Tongue (tissue), 2 donors: ENCODE results near the gene FAM78A. TPM values are rescaled to one million over a fixed set of nuclear protein-coding genes. Genes with fewer than 3 reads are reported as not detected.
"Not testable (repeated sequence)": the region's sequence is repeated elsewhere in the genome, so short reads cannot be mapped to it uniquely, and the experiment has no call there.

Experiments
- DNase-seq: peaks from one replicate; pipeline ENCODE4 v3.0.0-alpha.2; 2015
- total RNA-seq: library from RNA; depleted of rRNA; stranded (reverse); fragments of >200 nt; gene quantifications from one replicate; pipeline ENCODE4 v1.2.3, GENCODE V29; 2014

The FAM78A gene
- total RNA-seq, 1 donor from 2014 or later = 16.7 TPM

GRCh38 chr9:131280660-131281059 lies 4.3 kb upstream of the FAM78A start:
- no peak for DNase-seq

- DNase-seq = no peak
Observed at GRCh38 chr9:131279863-131280570, 3.7 kb upstream of the FAM78A start.

GRCh38 chr9:131279196-131279862 lies 3.0 kb upstream of the FAM78A start:
- DNase-seq = no peak

GRCh38 chr9:131278702-131279111 lies 2.4 kb upstream of the FAM78A start:
- DNase-seq = no peak

- peak; percentile 96 for DNase-seq
Observed at GRCh38 chr9:131277910-131278701, 1.8 kb upstream of the FAM78A start.

- no peak for DNase-seq
Observed at GRCh38 chr9:131277287-131277909, 1.1 kb upstream of the FAM78A start.

GRCh38 chr9:131276891-131277286 lies 579 bp upstream of the FAM78A start:
- DNase-seq = no peak

GRCh38 chr9:131275332-131276093 lies 797 bp downstream of the FAM78A start:
- no peak for DNase-seq

GRCh38 chr9:131274674-131275331 lies 1.5 kb downstream of the FAM78A start:
- DNase-seq = no peak

- DNase-seq = no peak
Observed at GRCh38 chr9:131273856-131274673, 2.2 kb downstream of the FAM78A start.

- no peak for DNase-seq
Observed at GRCh38 chr9:131273146-131273855, 3.0 kb downstream of the FAM78A start.

- DNase-seq = no peak
Observed at GRCh38 chr9:131272212-131272611, 4.1 kb downstream of the FAM78A start.

- no peak for DNase-seq
Observed at GRCh38 chr9:131271506-131271931, 4.8 kb downstream of the FAM78A start.

GRCh38 chr9:131271016-131271273 lies 5.4 kb downstream of the FAM78A start:
- not testable (repeated sequence) for DNase-seq

GRCh38 chr9:131270171-131271015 lies 5.9 kb downstream of the FAM78A start:
- no peak for DNase-seq

GRCh38 chr9:131266266-131267229 lies 9.8 kb downstream of the FAM78A start:
- peak; percentile 47 for DNase-seq

- DNase-seq = no peak
Observed at GRCh38 chr9:131264231-131264630, 12.1 kb downstream of the FAM78A start.

GRCh38 chr9:131263701-131264100 lies 12.6 kb downstream of the FAM78A start:
- no peak for DNase-seq
